ENCODE data around the gene MCC.

- no peak for TF ChIP-seq CTCF (IDR thresholded peaks at IDR 0.05)
- TF ChIP-seq EZH2phosphoT487 (IDR thresholded peaks at IDR 0.05): no peak
These were observed 154.8 kb downstream of the MCC start for GRCh38 chr5:113333411-113333810.
